K562 (cell line): ENCODE results near the gene LRRC74B. TPM values are rescaled to one million over a fixed set of nuclear protein-coding genes. Genes with fewer than 3 reads are reported as not detected.

Source experiments
- ATAC-seq: fragments of 200-7000 bp; cut with Tn5 transposase; 3 replicates; pipeline ENCODE4 v1.9.1; 2020; ENCODE audit warnings: moderate library complexity
- BruUV-seq: library from RNA; stranded (reverse); fragments of 400-500 nt; replicated peaks from 2 replicates; lab custom pipeline; 2021; lab: Mats Ljungman, UMichigan
- CTCF ChIA-PET: fragments of 300-600 bp; formaldehyde crosslinking; extraction: SDS; loops from one replicate; lab custom pipeline; 2021; ENCODE audit warnings: low intra/inter-chr PET ratio; lab: Yijun Ruan, JAX
- POLR2A ChIA-PET: fragments of 300-600, 350-650 bp; sonication (Branson Sonifier 250); formaldehyde crosslinking; extraction: SDS; loops from one replicate; lab custom pipeline; 2021; ENCODE audit warnings: antibody characterized with exemption, inconsistent platforms; lab: Yijun Ruan, JAX
- DNase-seq, 4 experiments: peaks; one replicate each; pipeline versions ENCODE4 v3.0.0 to v3.0.0-alpha.2; 2011 to 2018; ENCODE audit warnings: low spot score in 3 of 4, mixed read lengths in 3 of 4; ENCODE audit errors: extremely low read depth in 1 of 4
- FAIRE-seq: peaks from 2 replicates; lab custom pipeline; 2011; peaks lifted over from hg19 to GRCh38; lab: Jason Lieb, UNC
- H2AFZ ChIP-seq: 2 replicates; pipeline ENCODE4 v1.6.0; 2011; ENCODE audit warnings: low read depth, low read length, control low read depth, inconsistent platforms
- H3K27ac ChIP-seq: fragments of 200-600 bp; 3 replicates; pipeline ENCODE4 v1.8.0; 2011; ENCODE audit warnings: low read depth, mild to moderate bottlenecking, control low read depth, inconsistent platforms, low read length, moderate library complexity, mixed read lengths; ENCODE audit errors: extremely low read depth
- H3K27me3 ChIP-seq, 2 experiments: fragments of 300-600 bp in 1 of 2; 2 replicates in 1 of 2; 3 replicates in 1 of 2; pipeline versions ENCODE4 v1.6.0 to v1.8.0; 2011; ENCODE audit warnings: inconsistent platforms in 2 of 2, low read length in 2 of 2, mild to moderate bottlenecking in 1 of 2, mixed read lengths in 1 of 2, moderate library complexity in 1 of 2; ENCODE audit not compliant: control insufficient read depth in 2 of 2, insufficient read depth in 2 of 2
- H3K36me3 ChIP-seq: fragments of 300-600 bp; 3 replicates; pipeline ENCODE4 v1.8.0; 2011; ENCODE audit warnings: mild to moderate bottlenecking, low read length, inconsistent platforms; ENCODE audit not compliant: control insufficient read depth, insufficient read depth
- H3K4me1 ChIP-seq, 2 experiments: fragments of 200-600 bp in 1 of 2; replicated peaks in 1 of 2; 2 replicates in 1 of 2; 3 replicates in 1 of 2; pipeline versions ENCODE4 v1.5.1 to v1.8.0; 2011; ENCODE audit warnings: inconsistent platforms in 2 of 2, low read length in 2 of 2, mild to moderate bottlenecking in 1 of 2, mixed read lengths in 1 of 2, moderate library complexity in 1 of 2; ENCODE audit not compliant: control insufficient read depth in 2 of 2, insufficient read depth in 2 of 2
- H3K4me2 ChIP-seq: 2 replicates; pipeline ENCODE4 v1.6.1; 2011; ENCODE audit warnings: low read length, control low read depth, inconsistent platforms, mixed read lengths; ENCODE audit not compliant: insufficient read depth
- H3K4me3 ChIP-seq: fragments of 200-600 bp; sonication (generic), shearing (Covaris generic); 2 replicates; pipeline ENCODE4 v1.5.1; 2016; ENCODE audit warnings: control low read depth, inconsistent platforms
- H3K79me2 ChIP-seq: fragments of 200-600 bp; 3 replicates; pipeline ENCODE4 v1.8.0; 2011; ENCODE audit warnings: low read length, inconsistent platforms; ENCODE audit not compliant: control insufficient read depth, insufficient read depth
- H3K9ac ChIP-seq, 2 experiments: 2 replicates each; pipeline versions ENCODE4 v1.6.0 to v1.6.1; 2011; ENCODE audit warnings: low read depth in 2 of 2, low read length in 2 of 2, control low read depth in 1 of 2, inconsistent platforms in 1 of 2, mild to moderate bottlenecking in 1 of 2, mixed read lengths in 1 of 2; ENCODE audit not compliant: insufficient read depth in 1 of 2
- H3K9me1 ChIP-seq: one replicate; pipeline ENCODE4 v1.6.0; 2011; ENCODE audit warnings: inconsistent platforms, mild to moderate bottlenecking, low read length, moderate library complexity; ENCODE audit not compliant: control insufficient read depth, insufficient read depth
- H3K9me3 ChIP-seq: replicated peaks from 2 replicates; pipeline ENCODE4 v1.5.1; 2011; ENCODE audit warnings: low read depth, low read length, inconsistent platforms; ENCODE audit not compliant: control insufficient read depth, insufficient read depth
- H4K20me1 ChIP-seq: replicated peaks from 2 replicates; pipeline ENCODE4 v1.6.1; 2011; ENCODE audit warnings: low read length, inconsistent platforms, mixed read lengths; ENCODE audit not compliant: control insufficient read depth, insufficient read depth
- CHCHD3 ChIP-seq: fragments of 250-450 bp; sonication (Bioruptor Pico); IDR thresholded peaks from 2 replicates; pipeline ENCODE4 v2.1.2; 2022; ENCODE audit warnings: mild to moderate bottlenecking
- EGR1 ChIP-seq: fragments of 450-650 bp; conservative IDR thresholded peaks from 2 replicates; pipeline ENCODE4 v1.6.1; 2017; ENCODE audit warnings: mild to moderate bottlenecking
- ZNF184 ChIP-seq: sonication (generic); formaldehyde crosslinking; IDR thresholded peaks from 2 replicates; pipeline ENCODE4 v1.5.0; 2020; ENCODE audit warnings: missing genetic modification reagents
- ZNF717 ChIP-seq: fragments of 250-450 bp; sonication (Bioruptor Pico); IDR thresholded peaks from 2 replicates; pipeline ENCODE4 v1.5.0; 2021
- WGBS: fragments of 100-300 bp; shearing (Covaris generic); methylation state at CpG from one replicate; pipeline ENCODE4 v1.1.6; 2016; ENCODE audit warnings: low coverage, mixed read lengths; ENCODE audit not compliant: insufficient coverage; ENCODE audit errors: missing lambda C conversion rate; 5-methylcytosine and 5-hydroxymethylcytosine counted together
- in situ Hi-C: fragments of 300-500 bp; cut with MboI; formaldehyde crosslinking; loops from 4 replicates; pipeline ENCODE4 v1.15.0; 2018; ENCODE audit warnings: inconsistent platforms, mixed read lengths
- intact Hi-C: fragments of 100-400 bp; cut with micrococcal nuclease; formaldehyde crosslinking; loops from 2 replicates; pipeline ENCODE4 v1.14.2; 2022
- polyA plus RNA-seq, 8 experiments: library from polyadenylated mRNA; depleted of rRNA in 4 of 8; stranded (reverse) in 5 of 8; unstranded in 3 of 8; fragments of >200 nt; fragmentation: Nextera tagmentation in 2 of 8; fragmentation: Illumina TruSeq in 1 of 8; extraction: Ambion mirVana in 2 of 8; extraction: Trizol in 1 of 8; gene quantifications; 2 replicates each; pipeline versions ENCODE4 v1.2.1 to v1.2.3, GENCODE V29; 2011 to 2014; ENCODE audit warnings: inconsistent platforms in 1 of 8, missing spikeins in 1 of 8
- total RNA-seq, 7 experiments: library from RNA; depleted of rRNA in 6 of 7; stranded (reverse); fragments of >200 nt in 6 of 7; fragmentation: Illumina TruSeq in 2 of 7; extraction: Trizol in 2 of 7; gene quantifications; 2 replicates each; pipeline versions ENCODE4 v1.2.1 to v1.2.3, GENCODE V29; 2011 to 2021; ENCODE audit warnings: low replicate concordance in 1 of 7
- TF ChIP-seq, protein P1 (sequence below): fragments of 250-450 bp; sonication (Bioruptor Pico); IDR thresholded peaks from 2 replicates; pipeline ENCODE4 v1.8.0; 2022; ENCODE audit warnings: inconsistent platforms, mild to moderate bottlenecking, moderate library complexity, borderline replicate concordance
- TF ChIP-seq, protein P2 (sequence below): fragments of 250-450 bp; sonication (Bioruptor Pico); IDR thresholded peaks from 2 replicates; pipeline ENCODE4 v1.4.0; 2020
- TF ChIP-seq, protein P3 (sequence below), 3 experiments: IDR thresholded peaks in 2 of 3; conservative IDR thresholded peaks in 1 of 3; 2 replicates each; pipeline ENCODE4 v1.5.1; 2011 to 2012; ENCODE audit warnings: low read length in 3 of 3, mild to moderate bottlenecking in 3 of 3, control low read depth in 2 of 3, improper control_type of control experiment in 1 of 3, inconsistent platforms in 1 of 3, low read depth in 1 of 3, mixed read lengths in 1 of 3, moderate library complexity in 1 of 3; ENCODE audit not compliant: insufficient read depth in 2 of 3

The LRRC74B gene
- total and polyA plus RNA-seq, 9 of the 15 experiments (the other 6 are each of a cell fraction or from before 2014, with no cell fraction given), result not detected

GRCh38 chr22:21103633-21104032 lies 57.9 kb downstream of the LRRC74B start:
- no TSS peak for BruUV-seq
- H3K4me1 ChIP-seq, result peaks cover 5 to 8% of the 10 kb centered on the region in 2 experiments; a peak in 4 of 5 replicates
- intact Hi-C loops (no loop called here), in situ Hi-C loops (loop anchor here (5.0 to 25.0 kb wide), 2 partner anchors 109 to 194 kb away; no protein-coding TSS in a partner anchor)
- no peaks in the 10 kb centered on the region for H3K9me1 ChIP-seq
- ChIA-PET POLR2A (interaction anchor here (1.2 to 2.8 kb wide), 3 partner anchors 13 to 47 kb away, joined by 3 to 15 read pairs (median 4); no protein-coding TSS in a partner anchor), CTCF (interaction anchor here (1.4 kb wide), 1 partner anchor 139 kb away, joined by 5 read pairs; no protein-coding TSS in a partner anchor)
- no peak overlapping the region for H3K27ac ChIP-seq
- H4K20me1 ChIP-seq, result peaks cover 12% of the 10 kb centered on the region
- H3K4me3 ChIP-seq, result no peak overlapping the region
- H3K9ac ChIP-seq, result peak overlapping the region in 1 of 2 experiments; percentile 39; a peak in 2 of 4 replicates
- no peak overlapping the region for H2AFZ ChIP-seq
- H3K27me3 ChIP-seq, result peaks cover 11 to 12% of the 10 kb centered on the region in 2 experiments; a peak in 4 of 5 replicates
- no peak for FAIRE-seq
- WGBS, result 51% methylated on average over 10 of the region's 10 CpGs
- ATAC-seq, result no peak
- no peaks in the 10 kb centered on the region for H3K36me3 ChIP-seq
- DNase-seq, result peak in 1 of 4 experiments; percentile 34
- no peak overlapping the region for H3K4me2 ChIP-seq
- TF ChIP-seq EGR1 (no peak), ZNF717 (CRISPR knock-in tag) (no peak), ZNF184 (CRISPR knock-in tag) (no peak), CHCHD3 (CRISPR knock-in tag) (no peak)
- TF ChIP-seq, protein P1, sequence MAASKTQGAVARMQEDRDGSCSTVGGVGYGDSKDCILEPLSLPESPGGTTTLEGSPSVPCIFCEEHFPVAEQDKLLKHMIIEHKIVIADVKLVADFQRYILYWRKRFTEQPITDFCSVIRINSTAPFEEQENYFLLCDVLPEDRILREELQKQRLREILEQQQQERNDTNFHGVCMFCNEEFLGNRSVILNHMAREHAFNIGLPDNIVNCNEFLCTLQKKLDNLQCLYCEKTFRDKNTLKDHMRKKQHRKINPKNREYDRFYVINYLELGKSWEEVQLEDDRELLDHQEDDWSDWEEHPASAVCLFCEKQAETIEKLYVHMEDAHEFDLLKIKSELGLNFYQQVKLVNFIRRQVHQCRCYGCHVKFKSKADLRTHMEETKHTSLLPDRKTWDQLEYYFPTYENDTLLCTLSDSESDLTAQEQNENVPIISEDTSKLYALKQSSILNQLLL (CRISPR knock-in tag), result no peak
- TF ChIP-seq, protein P2, sequence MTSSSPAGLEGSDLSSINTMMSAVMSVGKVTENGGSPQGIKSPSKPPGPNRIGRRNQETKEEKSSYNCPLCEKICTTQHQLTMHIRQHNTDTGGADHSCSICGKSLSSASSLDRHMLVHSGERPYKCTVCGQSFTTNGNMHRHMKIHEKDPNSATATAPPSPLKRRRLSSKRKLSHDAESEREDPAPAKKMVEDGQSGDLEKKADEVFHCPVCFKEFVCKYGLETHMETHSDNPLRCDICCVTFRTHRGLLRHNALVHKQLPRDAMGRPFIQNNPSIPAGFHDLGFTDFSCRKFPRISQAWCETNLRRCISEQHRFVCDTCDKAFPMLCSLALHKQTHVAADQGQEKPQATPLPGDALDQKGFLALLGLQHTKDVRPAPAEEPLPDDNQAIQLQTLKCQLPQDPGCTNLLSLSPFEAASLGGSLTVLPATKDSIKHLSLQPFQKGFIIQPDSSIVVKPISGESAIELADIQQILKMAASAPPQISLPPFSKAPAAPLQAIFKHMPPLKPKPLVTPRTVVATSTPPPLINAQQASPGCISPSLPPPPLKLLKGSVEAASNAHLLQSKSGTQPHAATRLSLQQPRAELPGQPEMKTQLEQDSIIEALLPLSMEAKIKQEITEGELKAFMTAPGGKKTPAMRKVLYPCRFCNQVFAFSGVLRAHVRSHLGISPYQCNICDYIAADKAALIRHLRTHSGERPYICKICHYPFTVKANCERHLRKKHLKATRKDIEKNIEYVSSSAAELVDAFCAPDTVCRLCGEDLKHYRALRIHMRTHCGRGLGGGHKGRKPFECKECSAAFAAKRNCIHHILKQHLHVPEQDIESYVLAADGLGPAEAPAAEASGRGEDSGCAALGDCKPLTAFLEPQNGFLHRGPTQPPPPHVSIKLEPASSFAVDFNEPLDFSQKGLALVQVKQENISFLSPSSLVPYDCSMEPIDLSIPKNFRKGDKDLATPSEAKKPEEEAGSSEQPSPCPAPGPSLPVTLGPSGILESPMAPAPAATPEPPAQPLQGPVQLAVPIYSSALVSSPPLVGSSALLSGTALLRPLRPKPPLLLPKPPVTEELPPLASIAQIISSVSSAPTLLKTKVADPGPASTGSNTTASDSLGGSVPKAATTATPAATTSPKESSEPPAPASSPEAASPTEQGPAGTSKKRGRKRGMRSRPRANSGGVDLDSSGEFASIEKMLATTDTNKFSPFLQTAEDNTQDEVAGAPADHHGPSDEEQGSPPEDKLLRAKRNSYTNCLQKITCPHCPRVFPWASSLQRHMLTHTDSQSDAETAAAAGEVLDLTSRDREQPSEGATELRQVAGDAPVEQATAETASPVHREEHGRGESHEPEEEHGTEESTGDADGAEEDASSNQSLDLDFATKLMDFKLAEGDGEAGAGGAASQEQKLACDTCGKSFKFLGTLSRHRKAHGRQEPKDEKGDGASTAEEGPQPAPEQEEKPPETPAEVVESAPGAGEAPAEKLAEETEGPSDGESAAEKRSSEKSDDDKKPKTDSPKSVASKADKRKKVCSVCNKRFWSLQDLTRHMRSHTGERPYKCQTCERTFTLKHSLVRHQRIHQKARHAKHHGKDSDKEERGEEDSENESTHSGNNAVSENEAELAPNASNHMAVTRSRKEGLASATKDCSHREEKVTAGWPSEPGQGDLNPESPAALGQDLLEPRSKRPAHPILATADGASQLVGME (CRISPR knock-in tag), result peak; percentile 57; the same call in 1 of the 2 replicates
- TF ChIP-seq, protein P3, sequence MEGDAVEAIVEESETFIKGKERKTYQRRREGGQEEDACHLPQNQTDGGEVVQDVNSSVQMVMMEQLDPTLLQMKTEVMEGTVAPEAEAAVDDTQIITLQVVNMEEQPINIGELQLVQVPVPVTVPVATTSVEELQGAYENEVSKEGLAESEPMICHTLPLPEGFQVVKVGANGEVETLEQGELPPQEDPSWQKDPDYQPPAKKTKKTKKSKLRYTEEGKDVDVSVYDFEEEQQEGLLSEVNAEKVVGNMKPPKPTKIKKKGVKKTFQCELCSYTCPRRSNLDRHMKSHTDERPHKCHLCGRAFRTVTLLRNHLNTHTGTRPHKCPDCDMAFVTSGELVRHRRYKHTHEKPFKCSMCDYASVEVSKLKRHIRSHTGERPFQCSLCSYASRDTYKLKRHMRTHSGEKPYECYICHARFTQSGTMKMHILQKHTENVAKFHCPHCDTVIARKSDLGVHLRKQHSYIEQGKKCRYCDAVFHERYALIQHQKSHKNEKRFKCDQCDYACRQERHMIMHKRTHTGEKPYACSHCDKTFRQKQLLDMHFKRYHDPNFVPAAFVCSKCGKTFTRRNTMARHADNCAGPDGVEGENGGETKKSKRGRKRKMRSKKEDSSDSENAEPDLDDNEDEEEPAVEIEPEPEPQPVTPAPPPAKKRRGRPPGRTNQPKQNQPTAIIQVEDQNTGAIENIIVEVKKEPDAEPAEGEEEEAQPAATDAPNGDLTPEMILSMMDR (IDR thresholded peaks at IDR 0.05 in 2 of 3, conservative IDR thresholded peaks at IDR 0.05 in 1 of 3; ENCODE audit: insufficient read depth in 2 of 3, low read depth in 1 of 3, low read length in 3 of 3), result 0 out of 6 replicates have a peak, but pooled peaks of 1 of the 3 experiments have one; percentile 1
- H3K79me2 ChIP-seq, result no peaks in the 10 kb centered on the region
- no peaks in the 10 kb centered on the region for H3K9me3 ChIP-seq
